Measurements from ENCODE around the gene SGO1. TPM values are rescaled to one million over a fixed set of nuclear protein-coding genes. Genes with fewer than 3 reads are reported as not detected.

Gene SGO1
- total RNA-seq, 1 experiment from 2014 or later: 34.3 TPM

DNA sequence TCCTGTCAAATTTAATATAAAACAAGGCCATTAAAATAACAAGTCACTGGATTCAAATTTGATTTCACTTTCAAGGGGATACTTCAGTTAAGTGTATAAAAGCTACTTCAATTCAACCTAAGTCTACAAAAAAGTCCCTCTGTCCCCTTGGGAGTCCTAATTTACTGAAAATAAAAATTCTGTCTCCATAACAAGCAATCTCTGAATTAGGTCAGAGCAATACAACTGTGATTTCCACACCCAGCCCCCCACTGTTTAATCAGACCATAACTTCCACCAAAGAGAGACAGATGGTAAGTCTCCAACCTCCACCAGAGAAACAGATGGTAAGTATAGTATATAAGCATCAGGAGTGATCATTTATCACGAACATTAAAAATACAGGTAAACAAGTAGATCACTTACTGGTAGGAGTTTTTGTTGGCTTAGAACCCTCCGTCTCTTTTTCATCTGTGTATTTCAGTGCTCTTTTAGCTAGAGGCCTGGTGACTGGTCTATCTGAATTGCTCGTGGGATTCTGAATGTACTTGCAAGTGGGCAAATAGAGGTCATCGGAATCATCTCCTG lies 12.1 kb downstream of the SGO1 start:
- Mint-ChIP-seq H3K27ac (no peak overlapping the region; the same call in 1 of the 2 replicates), H3K4me1 (no peaks in the 10 kb centered on the region), H3K9me3 (no peaks in the 10 kb centered on the region), H3K27me3 (ENCODE audit: low read depth) (no peaks in the 10 kb centered on the region), H3K4me3 (no peak overlapping the region), H3K36me3 (peaks cover 55% of the 10 kb centered on the region)
- DNase-seq (ENCODE audit: low spot score) (no peak), ATAC-seq (no peak)
- TF ChIP-seq SMAD4 (CRISPR knock-in tag; IDR thresholded peaks at IDR 0.05) (no peak), EMX1 (CRISPR knock-in tag; IDR thresholded peaks at IDR 0.05) (no peak), CREB1 (CRISPR knock-in tag; IDR thresholded peaks at IDR 0.05) (no peak), GABPB1 (CRISPR knock-in tag; IDR thresholded peaks at IDR 0.05) (no peak), GRHL2 (CRISPR knock-in tag; IDR thresholded peaks at IDR 0.05; ENCODE audit: insufficient replicate concordance, severe bottlenecking) (no peak), NFYB (CRISPR knock-in tag; conservative IDR thresholded peaks at IDR 0.05; ENCODE audit: low read depth) (no peak), GTF2I (CRISPR knock-in tag; conservative IDR thresholded peaks at IDR 0.05) (no peak), ZBTB21 (CRISPR knock-in tag; IDR thresholded peaks at IDR 0.05; ENCODE audit: borderline replicate concordance) (no peak), OVOL2 (CRISPR knock-in tag; IDR thresholded peaks at IDR 0.05; ENCODE audit: borderline replicate concordance) (no peak), SMAD3 (CRISPR knock-in tag; IDR thresholded peaks at IDR 0.05; ENCODE audit: borderline replicate concordance) (no peak), NFE2L1 (CRISPR knock-in tag; IDR thresholded peaks at IDR 0.05) (no peak)
- TF ChIP-seq, protein P1, sequence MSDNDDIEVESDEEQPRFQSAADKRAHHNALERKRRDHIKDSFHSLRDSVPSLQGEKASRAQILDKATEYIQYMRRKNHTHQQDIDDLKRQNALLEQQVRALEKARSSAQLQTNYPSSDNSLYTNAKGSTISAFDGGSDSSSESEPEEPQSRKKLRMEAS (CRISPR knock-in tag; IDR thresholded peaks at IDR 0.05): no peak
- TF ChIP-seq, protein P2, sequence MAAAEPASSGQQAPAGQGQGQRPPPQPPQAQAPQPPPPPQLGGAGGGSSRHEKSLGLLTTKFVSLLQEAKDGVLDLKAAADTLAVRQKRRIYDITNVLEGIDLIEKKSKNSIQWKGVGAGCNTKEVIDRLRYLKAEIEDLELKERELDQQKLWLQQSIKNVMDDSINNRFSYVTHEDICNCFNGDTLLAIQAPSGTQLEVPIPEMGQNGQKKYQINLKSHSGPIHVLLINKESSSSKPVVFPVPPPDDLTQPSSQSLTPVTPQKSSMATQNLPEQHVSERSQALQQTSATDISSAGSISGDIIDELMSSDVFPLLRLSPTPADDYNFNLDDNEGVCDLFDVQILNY (CRISPR knock-in tag; IDR thresholded peaks at IDR 0.05): no peak
- TF ChIP-seq, protein P3, sequence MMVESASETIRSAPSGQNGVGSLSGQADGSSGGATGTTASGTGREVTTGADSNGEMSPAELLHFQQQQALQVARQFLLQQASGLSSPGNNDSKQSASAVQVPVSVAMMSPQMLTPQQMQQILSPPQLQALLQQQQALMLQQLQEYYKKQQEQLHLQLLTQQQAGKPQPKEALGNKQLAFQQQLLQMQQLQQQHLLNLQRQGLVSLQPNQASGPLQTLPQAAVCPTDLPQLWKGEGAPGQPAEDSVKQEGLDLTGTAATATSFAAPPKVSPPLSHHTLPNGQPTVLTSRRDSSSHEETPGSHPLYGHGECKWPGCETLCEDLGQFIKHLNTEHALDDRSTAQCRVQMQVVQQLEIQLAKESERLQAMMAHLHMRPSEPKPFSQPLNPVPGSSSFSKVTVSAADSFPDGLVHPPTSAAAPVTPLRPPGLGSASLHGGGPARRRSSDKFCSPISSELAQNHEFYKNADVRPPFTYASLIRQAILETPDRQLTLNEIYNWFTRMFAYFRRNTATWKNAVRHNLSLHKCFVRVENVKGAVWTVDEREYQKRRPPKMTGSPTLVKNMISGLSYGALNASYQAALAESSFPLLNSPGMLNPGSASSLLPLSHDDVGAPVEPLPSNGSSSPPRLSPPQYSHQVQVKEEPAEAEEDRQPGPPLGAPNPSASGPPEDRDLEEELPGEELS (CRISPR knock-in tag; IDR thresholded peaks at IDR 0.05): no peak
- TF ChIP-seq, protein P4, sequence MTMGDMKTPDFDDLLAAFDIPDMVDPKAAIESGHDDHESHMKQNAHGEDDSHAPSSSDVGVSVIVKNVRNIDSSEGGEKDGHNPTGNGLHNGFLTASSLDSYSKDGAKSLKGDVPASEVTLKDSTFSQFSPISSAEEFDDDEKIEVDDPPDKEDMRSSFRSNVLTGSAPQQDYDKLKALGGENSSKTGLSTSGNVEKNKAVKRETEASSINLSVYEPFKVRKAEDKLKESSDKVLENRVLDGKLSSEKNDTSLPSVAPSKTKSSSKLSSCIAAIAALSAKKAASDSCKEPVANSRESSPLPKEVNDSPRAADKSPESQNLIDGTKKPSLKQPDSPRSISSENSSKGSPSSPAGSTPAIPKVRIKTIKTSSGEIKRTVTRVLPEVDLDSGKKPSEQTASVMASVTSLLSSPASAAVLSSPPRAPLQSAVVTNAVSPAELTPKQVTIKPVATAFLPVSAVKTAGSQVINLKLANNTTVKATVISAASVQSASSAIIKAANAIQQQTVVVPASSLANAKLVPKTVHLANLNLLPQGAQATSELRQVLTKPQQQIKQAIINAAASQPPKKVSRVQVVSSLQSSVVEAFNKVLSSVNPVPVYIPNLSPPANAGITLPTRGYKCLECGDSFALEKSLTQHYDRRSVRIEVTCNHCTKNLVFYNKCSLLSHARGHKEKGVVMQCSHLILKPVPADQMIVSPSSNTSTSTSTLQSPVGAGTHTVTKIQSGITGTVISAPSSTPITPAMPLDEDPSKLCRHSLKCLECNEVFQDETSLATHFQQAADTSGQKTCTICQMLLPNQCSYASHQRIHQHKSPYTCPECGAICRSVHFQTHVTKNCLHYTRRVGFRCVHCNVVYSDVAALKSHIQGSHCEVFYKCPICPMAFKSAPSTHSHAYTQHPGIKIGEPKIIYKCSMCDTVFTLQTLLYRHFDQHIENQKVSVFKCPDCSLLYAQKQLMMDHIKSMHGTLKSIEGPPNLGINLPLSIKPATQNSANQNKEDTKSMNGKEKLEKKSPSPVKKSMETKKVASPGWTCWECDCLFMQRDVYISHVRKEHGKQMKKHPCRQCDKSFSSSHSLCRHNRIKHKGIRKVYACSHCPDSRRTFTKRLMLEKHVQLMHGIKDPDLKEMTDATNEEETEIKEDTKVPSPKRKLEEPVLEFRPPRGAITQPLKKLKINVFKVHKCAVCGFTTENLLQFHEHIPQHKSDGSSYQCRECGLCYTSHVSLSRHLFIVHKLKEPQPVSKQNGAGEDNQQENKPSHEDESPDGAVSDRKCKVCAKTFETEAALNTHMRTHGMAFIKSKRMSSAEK (CRISPR knock-in tag; IDR thresholded peaks at IDR 0.05; ENCODE audit: borderline replicate concordance): no peak
- TF ChIP-seq, protein P5, sequence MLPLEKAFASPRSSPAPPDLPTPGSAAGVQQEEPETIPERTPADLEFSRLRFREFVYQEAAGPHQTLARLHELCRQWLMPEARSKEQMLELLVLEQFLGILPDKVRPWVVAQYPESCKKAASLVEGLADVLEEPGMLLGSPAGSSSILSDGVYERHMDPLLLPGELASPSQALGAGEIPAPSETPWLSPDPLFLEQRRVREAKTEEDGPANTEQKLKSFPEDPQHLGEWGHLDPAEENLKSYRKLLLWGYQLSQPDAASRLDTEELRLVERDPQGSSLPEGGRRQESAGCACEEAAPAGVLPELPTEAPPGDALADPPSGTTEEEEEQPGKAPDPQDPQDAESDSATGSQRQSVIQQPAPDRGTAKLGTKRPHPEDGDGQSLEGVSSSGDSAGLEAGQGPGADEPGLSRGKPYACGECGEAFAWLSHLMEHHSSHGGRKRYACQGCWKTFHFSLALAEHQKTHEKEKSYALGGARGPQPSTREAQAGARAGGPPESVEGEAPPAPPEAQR (CRISPR knock-in tag; IDR thresholded peaks at IDR 0.05): no peak
- TF ChIP-seq, protein P6, sequence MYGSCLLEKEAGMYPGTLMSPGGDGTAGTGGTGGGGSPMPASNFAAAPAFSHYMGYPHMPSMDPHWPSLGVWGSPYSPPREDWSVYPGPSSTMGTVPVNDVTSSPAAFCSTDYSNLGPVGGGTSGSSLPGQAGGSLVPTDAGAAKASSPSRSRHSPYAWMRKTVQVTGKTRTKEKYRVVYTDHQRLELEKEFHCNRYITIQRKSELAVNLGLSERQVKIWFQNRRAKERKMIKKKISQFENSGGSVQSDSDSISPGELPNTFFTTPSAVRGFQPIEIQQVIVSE (CRISPR knock-in tag; IDR thresholded peaks at IDR 0.05; ENCODE audit: borderline replicate concordance): no peak
- ChIA-PET POLR2A (no interaction called here), CTCF (no interaction called here)
